Neutrophil (primary cell): Measurements from ENCODE around the gene MREG.

Source experiments
- H3K27ac ChIP-seq: fragments of 200-600 bp; sonication (generic); 2 replicates; pipeline ENCODE4 v1.5.1; 2016; ENCODE audit warnings: mild to moderate bottlenecking, moderate library complexity
- H3K27me3 ChIP-seq: fragments of 200-600 bp; sonication (generic); 2 replicates; pipeline ENCODE4 v1.6.0; 2016; ENCODE audit warnings: mild to moderate bottlenecking
- H3K36me3 ChIP-seq: fragments of 200-600 bp; sonication (generic); 2 replicates; pipeline ENCODE4 v1.5.1; 2017
- H3K4me1 ChIP-seq, 2 experiments: fragments of 200-600 bp in 1 of 2; sonication (generic) in 1 of 2; 1 replicate in 1 of 2; 2 replicates in 1 of 2; pipeline versions ENCODE4 v1.5.1 to v1.6.1; 2013 to 2016; ENCODE audit warnings: low read depth in 1 of 2, low read length in 1 of 2, mild to moderate bottlenecking in 1 of 2, moderate library complexity in 1 of 2; ENCODE audit not compliant: control insufficient read depth in 1 of 2, insufficient read depth in 1 of 2
- H3K4me3 ChIP-seq, 2 experiments: fragments of 200-600 bp in 1 of 2; sonication (generic) in 1 of 2; 1 replicate in 1 of 2; 2 replicates in 1 of 2; pipeline ENCODE4 v1.5.1; 2013 to 2016; ENCODE audit warnings: low read depth in 1 of 2, low read length in 1 of 2, mild to moderate bottlenecking in 1 of 2, moderate library complexity in 1 of 2
- H3K9me3 ChIP-seq: fragments of 200-600 bp; sonication (generic); 2 replicates; pipeline ENCODE4 v1.5.1; 2016
- TF ChIP-seq, protein P1 (sequence below): fragments of 200-600 bp; sonication (generic); IDR thresholded peaks from 2 replicates; pipeline ENCODE4 v1.5.1; 2016; ENCODE audit warnings: antibody characterized with exemption

The MREG gene

GRCh38 chr2:215984661-215985060 lies 28.7 kb downstream of the MREG start:
- H3K36me3 ChIP-seq: no peaks in the 10 kb centered on the region
- TF ChIP-seq, protein P1, sequence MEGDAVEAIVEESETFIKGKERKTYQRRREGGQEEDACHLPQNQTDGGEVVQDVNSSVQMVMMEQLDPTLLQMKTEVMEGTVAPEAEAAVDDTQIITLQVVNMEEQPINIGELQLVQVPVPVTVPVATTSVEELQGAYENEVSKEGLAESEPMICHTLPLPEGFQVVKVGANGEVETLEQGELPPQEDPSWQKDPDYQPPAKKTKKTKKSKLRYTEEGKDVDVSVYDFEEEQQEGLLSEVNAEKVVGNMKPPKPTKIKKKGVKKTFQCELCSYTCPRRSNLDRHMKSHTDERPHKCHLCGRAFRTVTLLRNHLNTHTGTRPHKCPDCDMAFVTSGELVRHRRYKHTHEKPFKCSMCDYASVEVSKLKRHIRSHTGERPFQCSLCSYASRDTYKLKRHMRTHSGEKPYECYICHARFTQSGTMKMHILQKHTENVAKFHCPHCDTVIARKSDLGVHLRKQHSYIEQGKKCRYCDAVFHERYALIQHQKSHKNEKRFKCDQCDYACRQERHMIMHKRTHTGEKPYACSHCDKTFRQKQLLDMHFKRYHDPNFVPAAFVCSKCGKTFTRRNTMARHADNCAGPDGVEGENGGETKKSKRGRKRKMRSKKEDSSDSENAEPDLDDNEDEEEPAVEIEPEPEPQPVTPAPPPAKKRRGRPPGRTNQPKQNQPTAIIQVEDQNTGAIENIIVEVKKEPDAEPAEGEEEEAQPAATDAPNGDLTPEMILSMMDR: no peak
- no peaks in the 10 kb centered on the region for H3K4me1 ChIP-seq
- no peak overlapping the region for H3K27ac ChIP-seq
- H3K4me3 ChIP-seq: no peak overlapping the region
- H3K9me3 ChIP-seq: no peaks in the 10 kb centered on the region
- no peaks in the 10 kb centered on the region for H3K27me3 ChIP-seq

- Histone ChIP-seq H3K9me3 (no peaks in the 10 kb centered on the region), H3K36me3 (no peaks in the 10 kb centered on the region), H3K4me1 (no peaks in the 10 kb centered on the region), H3K27me3 (no peaks in the 10 kb centered on the region), H3K4me3 (no peak overlapping the region), H3K27ac (no peak overlapping the region)
- TF ChIP-seq, protein P1: no peak
These were observed 29.6 kb downstream of the MREG start for GRCh38 chr2:215983581-215984351.

GRCh38 chr2:215982465-215982875 lies 30.9 kb downstream of the MREG start:
- H3K27ac ChIP-seq: no peak overlapping the region
- TF ChIP-seq, protein P1: no peak

DNA sequence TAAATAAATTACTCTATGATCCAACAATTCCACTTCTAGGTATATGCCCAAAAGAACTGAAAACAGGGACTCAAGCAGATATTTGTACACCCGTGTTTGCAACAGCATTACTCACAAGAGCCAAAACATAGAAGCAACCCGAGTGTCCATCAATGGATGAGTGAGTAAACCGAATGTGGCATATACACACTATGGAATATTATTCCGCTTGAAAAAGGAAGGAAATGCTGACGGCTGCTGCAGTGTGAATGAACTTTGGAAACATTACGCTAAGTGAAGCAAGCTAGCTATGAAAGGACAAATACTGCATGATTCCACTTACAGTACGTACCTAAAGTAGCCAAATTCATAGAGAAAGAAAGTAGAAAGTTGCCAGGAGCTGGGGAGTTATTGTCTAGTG lies 32.2 kb downstream of the MREG start:
- no peak overlapping the region for H3K4me3 ChIP-seq
- no peak overlapping the region for H3K27ac ChIP-seq
- H3K9me3 ChIP-seq: no peaks in the 10 kb centered on the region
- H3K36me3 ChIP-seq: no peaks in the 10 kb centered on the region
- no peaks in the 10 kb centered on the region for H3K27me3 ChIP-seq
- H3K4me1 ChIP-seq: no peaks in the 10 kb centered on the region
- TF ChIP-seq, protein P1: no peak

More at GRCh38 chr2:215982465-215982875, 30.9 kb downstream of the MREG start:
- H3K4me1 ChIP-seq: no peaks in the 10 kb centered on the region
- H3K9me3 ChIP-seq: no peaks in the 10 kb centered on the region
- H3K27me3 ChIP-seq: no peaks in the 10 kb centered on the region
- H3K4me3 ChIP-seq: no peak overlapping the region
- no peaks in the 10 kb centered on the region for H3K36me3 ChIP-seq

DNA sequence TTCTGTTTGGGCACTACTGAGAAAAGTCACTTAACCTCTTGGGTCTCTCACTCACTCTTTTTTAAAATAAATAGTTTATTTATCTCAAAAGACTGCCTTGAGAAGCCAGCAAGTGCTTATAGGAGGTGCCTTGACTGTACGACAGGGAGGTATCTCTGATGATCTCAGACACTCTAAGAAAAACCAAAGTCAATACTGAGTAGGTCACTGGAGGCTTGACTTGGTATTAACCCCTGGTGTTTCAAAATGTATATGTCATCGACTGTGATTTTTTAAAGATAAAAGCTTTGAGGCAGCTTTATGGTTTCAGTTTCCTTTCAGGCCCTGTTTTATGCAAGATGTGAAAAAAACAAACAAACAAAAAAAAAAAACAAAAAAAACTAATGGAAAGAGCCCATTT lies 33.7 kb downstream of the MREG start:
- H3K27me3 ChIP-seq: no peaks in the 10 kb centered on the region
- no peaks in the 10 kb centered on the region for H3K9me3 ChIP-seq
- H3K36me3 ChIP-seq: no peaks in the 10 kb centered on the region
- H3K27ac ChIP-seq: no peak overlapping the region
- TF ChIP-seq, protein P1: no peak
- H3K4me3 ChIP-seq: no peak overlapping the region
- no peaks in the 10 kb centered on the region for H3K4me1 ChIP-seq
